SKM-1 treated with dmso at 0.1 percent for 144 hours (cell line): Measurements from ENCODE around the gene ULBP1.
"Not testable (repeated sequence)": the region's sequence is repeated elsewhere in the genome, so short reads cannot be mapped to it uniquely, and the experiment has no call there.

ENCODE experiments used
- DNase-seq: peaks from one replicate; lab custom pipeline; 2025; ENCODE audit not compliant: unreplicated experiment; lab: John Stamatoyannopoulos, UW

ULBP1 gene, protein sequence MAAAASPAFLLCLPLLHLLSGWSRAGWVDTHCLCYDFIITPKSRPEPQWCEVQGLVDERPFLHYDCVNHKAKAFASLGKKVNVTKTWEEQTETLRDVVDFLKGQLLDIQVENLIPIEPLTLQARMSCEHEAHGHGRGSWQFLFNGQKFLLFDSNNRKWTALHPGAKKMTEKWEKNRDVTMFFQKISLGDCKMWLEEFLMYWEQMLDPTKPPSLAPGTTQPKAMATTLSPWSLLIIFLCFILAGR

GRCh38 chr6:149963462-149964307 is at the start of gene ULBP1:
ULBP1 (plus strand) TSS chr6:149963943; CDS start chr6:149964050, 107 bp downstream.
- DNase-seq = peak; percentile 67

- DNase-seq = no peak
Measured at GRCh38 chr6:149915970-149916865, 47.5 kb upstream of the ULBP1 start.

DNA sequence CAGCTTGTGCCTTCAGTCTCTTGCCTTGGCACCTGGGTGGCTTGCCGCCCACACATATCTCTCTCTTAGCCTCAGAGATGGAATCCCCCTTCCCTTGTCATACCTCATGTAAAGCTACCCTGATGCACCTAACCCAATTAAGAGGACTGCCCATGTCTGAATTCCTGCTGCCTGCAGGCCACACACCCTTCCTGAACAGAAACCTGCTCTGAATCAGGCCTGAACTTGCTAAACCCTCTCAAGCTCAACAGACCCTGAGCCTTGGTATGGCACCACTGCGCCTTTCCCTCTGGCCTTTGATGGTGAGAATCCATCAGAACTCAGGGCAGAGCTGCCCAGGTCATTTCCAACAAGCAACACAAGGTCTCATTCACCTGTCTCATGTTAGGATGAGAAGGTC is 46.1 kb upstream of the ULBP1 start:
- DNase-seq = no peak

- no peak for DNase-seq
Measured at GRCh38 chr6:149918151-149918905, 45.4 kb upstream of the ULBP1 start.

GRCh38 chr6:149919126-149919833 is 44.5 kb upstream of the ULBP1 start:
- not testable (repeated sequence) for DNase-seq

- no peak for DNase-seq
Measured at GRCh38 chr6:149919834-149920225, 43.9 kb upstream of the ULBP1 start.

GRCh38 chr6:149921361-149921760 is 42.4 kb upstream of the ULBP1 start:
- DNase-seq = no peak

DNA sequence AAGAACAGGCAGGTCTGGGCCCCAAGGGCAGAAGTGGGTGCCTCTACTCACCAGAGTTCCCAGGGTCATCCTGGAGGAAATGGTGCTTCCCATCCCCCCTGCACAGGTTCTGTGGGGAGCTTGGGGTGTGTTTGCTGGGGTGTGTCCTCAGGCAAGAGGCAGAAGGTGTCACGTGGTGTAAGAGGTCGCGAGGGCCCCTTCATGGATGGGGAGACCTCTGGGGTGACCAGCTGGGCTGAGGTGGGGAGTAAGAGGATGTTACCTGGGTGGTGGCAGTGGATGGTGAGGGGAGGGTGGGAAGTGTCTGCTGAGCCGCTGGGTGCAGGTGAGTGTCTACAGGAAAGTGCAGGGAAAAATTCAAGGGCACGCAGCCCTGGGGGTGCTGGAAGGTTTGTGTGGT is 41.7 kb upstream of the ULBP1 start:
- DNase-seq = not testable (repeated sequence)

GRCh38 chr6:149922642-149923326 is 41.0 kb upstream of the ULBP1 start, which contains the start of gene RAET1G:
RAET1G (minus strand) TSS chr6:149923121; CDS start chr6:149923010, 111 bp downstream.
- peak; percentile 27 for DNase-seq

GRCh38 chr6:149923327-149923986 is 40.3 kb upstream of the ULBP1 start:
- no peak for DNase-seq

DNA sequence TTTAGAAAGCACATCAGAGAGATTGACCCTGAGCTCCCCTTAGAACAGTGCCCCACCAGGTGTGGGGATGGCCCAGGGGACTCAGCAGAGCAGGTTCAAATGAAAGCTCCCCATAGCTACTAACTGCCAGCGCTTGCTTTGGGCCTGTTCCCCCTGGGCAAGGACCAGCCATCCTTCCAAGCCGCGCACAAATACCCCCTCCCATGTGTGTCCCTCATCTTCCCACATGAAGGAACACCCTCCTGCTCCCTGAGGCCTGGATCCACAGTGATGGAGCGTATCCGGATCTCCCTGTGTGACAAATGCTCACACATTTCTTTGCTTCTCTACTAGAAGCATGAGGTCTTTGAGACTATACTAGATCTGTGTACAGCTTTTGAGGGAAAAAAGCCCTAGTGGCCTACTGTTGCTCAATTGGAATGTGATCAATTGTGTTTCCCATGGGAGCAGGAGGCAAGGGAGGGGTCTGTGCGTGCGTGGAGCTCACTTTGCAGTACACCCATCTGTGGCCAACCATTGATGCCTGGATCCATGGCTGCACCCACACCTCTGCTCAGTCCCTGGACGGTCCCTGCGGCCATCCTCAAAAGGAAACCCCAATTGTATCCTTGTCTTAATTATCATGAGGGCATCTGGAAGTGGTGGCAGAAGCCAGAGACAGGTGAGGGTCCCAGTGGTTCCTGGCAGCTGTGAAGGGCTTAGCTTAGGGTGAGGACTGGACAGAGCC is 39.4 kb upstream of the ULBP1 start:
- DNase-seq = no peak

- DNase-seq = no peak
Measured at GRCh38 chr6:149924933-149925252, 38.9 kb upstream of the ULBP1 start.

DNA sequence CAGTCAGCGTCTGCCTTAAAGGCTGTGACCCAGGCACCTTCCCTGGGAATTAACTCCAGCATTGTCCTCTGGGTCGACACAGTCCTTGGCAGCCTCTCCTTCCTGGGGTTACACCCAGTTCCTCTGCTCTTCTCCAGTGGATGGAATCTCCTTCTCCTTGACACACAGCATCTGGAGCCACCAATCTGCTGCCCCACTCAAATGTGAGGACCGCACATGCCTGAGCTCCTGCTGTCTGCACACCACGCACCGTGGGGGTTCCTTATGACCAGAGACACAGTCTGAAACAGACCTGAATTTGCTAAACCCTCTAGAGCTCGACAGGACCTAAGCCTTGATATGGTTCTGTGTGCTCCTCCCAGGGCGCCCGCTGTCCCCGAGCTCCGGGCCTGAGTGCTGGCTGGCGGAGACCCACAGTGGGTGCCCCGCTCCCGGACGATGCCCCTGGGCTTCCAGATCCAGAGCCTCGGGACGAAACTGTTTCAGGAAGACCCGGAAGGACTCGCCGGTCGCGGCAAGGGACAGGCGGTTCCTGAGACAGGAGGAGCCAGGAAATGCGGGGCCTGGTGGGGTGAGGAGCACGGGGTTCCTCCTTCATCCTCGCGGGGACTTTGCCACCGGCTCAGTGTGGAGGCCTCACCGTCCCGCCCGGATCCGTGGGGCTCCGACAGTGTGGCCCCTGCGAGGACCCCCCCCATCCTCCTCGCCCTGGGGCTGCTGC is 38.3 kb upstream of the ULBP1 start:
- DNase-seq = no peak

- peak; percentile 15 for DNase-seq
Measured at GRCh38 chr6:149925974-149926777, 37.6 kb upstream of the ULBP1 start.

DNA sequence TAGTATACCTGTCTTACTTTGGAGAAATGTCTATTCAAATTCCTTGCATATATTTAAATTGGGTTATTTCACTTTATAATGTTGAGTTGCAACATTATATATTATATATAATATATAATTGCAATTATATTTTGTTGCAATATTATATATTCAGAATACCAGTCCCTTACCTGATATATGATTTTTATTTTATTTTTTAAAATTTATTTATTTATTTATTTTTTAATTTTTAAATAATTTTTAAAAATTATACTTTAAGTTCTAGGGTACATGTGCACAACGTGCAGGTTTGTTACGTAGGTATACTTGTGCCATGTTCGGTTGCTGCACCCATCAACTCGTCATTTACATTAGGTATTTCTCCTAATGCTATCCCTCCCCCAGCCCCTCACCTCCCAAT is 36.7 kb upstream of the ULBP1 start:
- not testable (repeated sequence) for DNase-seq

GRCh38 chr6:149929422-149929821 is 34.3 kb upstream of the ULBP1 start:
- DNase-seq = no peak

- DNase-seq = no peak
Measured at GRCh38 chr6:149931501-149931900, 32.2 kb upstream of the ULBP1 start.
